HG03460 (cell line): ENCODE results near the gene GALNTL6.

Source experiments
- ATAC-seq: cut with Tn5 transposase; IDR thresholded peaks from one replicate; pipeline ENCODE4 v1.9.1; 2021; ENCODE audit not compliant: unreplicated experiment

The GALNTL6 gene

DNA sequence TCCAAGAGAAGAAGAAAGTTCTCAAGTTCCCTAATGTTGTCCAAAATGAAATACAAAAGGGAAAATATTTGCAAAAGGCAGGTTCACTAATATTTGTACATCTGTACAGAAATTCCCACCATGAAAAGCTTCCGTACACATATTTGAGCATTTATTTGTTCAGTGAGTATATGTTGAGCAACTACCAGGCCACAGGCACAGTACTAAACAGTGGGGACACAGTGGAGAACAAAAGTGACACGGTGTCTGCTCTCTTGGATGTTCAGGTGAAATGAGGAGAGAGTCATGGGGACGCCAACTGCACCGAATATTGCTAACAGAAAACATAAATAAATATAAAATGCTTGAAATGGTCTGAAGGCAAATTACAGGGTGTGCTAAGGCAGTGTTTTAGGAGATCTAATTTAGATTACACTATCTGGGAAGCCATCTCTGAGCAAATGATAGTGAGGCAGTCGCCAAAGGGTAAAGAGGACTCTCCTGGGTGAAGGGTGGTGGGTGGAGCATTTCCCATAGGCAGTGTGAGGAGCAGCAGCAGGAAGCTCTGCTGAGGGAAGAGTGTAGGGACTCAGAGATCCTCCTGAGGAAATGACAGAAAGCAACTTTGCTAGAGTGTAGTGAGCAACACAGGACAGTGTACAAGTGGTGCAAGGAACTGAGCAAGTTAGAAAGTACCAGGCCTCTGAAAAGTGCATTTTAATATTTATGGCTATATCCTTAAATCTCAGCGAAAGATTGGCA is 375.2 kb downstream of the GALNTL6 start:
- ATAC-seq = no peak

DNA sequence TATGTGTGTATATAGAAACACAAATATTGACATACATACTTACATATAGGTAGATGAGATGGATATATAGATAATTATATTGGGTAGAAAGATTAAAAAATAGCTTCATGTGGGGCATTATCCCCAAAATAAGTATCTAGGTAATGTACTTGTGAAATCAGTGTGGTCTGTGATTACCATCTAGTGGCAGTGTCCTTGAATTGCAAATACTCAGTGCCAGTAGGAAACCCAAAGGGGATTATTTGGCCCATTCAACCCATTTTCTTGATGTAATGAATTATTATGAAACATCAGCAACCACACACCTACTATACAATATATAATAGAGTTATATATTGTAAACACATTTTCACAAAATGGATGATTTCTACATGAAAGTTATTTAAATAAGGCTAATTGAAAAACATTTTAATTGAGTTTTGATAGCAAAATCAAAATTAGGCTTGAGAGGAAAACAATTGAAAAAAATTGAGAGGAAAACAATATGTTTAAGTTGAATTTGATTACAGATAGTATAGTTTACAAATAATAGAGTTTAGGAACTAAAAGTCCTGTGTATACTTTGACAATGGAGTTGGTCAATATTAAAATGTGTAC is 389.4 kb downstream of the GALNTL6 start:
- ATAC-seq = peak; percentile 55

DNA sequence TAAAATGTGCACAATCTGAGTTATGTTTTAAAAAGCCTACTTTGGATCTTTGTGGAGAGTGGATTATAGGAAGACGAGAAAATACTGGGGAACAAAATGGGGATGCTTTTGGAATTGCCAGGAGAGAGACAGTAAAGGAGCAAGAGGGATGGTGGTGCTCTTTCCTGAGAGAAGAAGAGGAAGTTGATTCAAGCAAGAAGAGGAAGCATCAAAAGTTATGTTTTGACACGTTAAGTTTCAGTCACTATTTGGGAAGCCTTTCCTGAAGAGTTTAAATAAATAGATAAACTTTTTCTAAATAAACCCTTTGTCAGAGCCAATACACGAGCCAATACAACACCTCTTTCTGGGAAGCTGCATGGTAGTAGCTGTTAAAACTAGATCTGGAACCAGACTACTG is 394.1 kb downstream of the GALNTL6 start:
- no peak for ATAC-seq

DNA sequence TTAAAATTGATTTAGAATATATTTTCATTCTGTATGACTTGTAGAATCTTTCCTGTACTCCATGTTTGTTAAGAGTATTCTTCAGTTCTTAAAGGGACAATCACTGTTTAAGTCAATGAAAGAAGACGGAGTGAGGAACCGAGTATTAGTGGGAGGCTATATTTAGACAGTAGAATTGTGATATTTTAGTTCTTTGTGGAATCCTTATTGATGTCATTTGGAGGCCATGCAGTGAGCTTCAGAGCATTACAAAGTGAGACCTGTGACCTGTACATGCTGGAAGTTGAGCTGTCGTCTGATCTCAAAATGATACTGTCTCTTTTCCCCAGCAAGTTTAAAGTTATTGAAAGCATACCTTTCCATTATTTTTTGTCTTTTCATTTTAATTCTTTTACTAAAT is 394.7 kb downstream of the GALNTL6 start:
- ATAC-seq = no peak

DNA sequence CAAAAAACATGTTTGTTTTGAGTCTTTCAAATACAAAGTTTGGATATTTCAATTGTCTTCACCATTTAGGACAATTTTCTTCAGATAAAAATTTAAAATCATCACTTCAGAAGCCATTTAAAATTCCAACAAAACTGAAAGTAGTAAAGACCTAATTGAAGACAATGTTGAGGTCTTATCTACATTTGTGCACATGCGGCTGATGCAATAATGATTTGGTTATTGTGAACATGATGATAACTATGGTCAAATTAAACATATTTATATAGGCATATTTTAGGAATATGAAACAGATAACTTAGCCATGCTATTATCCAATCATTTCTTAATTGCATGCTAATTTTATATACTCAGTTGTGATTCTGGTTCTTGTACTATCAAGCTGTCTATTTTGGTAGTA is 407.5 kb downstream of the GALNTL6 start:
- no peak for ATAC-seq

DNA sequence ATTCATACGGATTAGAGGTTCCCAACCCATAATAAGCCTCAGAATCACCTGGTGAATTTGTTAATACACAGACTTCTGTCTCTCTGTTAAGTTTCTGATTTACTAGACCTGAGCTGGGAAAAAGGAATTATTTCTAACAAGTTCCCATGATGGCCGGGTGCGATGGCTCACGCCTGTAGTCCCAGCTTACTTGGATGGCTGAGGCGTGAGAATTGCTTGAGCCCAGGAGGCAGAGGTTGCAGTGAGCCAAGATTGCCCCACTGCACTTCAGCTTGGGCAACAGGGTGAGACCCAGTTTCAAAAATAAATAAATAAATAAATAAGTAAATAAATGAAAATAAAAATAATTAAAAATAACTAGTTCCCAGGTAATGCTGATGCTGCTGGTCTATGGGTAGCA is 412.3 kb downstream of the GALNTL6 start:
- ATAC-seq = no peak

DNA sequence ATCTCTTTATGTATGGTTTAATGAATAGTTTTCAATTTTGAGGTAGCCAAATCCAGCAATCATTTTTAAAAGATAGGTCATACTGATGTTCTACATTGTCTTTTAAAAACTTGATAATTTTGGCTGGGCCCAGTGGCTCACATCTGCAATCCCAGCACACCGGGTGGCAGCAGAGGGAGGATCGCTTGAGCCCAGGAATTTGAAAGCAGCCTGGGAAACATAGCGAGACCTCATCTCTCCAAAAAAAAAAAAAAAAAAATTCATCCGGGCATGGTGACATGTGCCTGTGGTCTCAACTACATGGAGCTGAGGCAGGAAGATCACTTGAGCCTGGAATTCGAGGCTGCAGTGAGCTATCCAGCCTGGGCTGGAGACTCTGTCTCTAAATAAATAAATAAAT is 419.8 kb downstream of the GALNTL6 start:
- no peak for ATAC-seq

- ATAC-seq = no peak
These were observed 430.3 kb downstream of the GALNTL6 start for GRCh38 chr4:172243551-172243950.

GRCh38 chr4:172245516-172245915 is 432.3 kb downstream of the GALNTL6 start:
- ATAC-seq = no peak

GRCh38 chr4:172253409-172253808 is 440.2 kb downstream of the GALNTL6 start:
- ATAC-seq = no peak

GRCh38 chr4:172256820-172257219 is 443.6 kb downstream of the GALNTL6 start:
- ATAC-seq = no peak

DNA sequence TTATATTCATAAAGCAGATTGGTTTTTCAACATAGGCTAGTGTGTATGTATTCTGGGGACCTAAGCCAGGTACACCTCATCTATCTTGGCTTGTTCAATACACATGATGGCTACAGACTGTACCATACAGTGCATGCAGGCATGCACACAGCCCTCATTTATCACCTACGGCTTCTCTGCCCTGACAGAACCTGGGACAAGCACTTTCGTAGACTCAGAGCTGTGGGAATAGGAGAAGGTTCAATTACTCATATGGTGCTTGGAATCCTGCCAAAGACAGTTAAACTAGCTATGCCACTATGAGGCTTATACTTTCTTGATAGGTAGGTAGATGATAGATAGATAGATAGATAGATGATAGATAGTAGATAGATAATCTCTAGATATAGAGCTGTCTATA is 457.2 kb downstream of the GALNTL6 start:
- no peak for ATAC-seq

- no peak for ATAC-seq
These were observed 473.9 kb downstream of the GALNTL6 start for GRCh38 chr4:172287117-172287516.

GRCh38 chr4:172305698-172306097 is 492.5 kb downstream of the GALNTL6 start:
- ATAC-seq = no peak

DNA sequence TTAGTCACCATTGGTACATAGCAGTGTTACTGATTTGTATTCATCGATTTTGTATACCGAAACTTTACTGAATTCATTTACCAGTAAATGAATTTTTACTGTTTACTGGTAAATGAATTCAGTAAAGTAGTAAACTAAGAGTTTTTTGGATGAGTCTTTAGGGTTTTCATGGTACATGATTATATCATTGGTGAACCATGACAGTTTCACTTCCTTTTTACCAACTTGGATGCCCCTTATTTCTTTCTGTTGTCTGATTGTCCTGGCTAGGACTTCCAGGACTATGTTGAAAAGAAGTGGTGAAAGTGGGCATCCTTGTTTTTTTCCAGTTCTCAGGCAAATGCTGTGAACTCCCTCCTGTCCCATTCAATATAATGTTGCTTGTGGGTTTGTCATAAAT is 494.9 kb downstream of the GALNTL6 start:
- no peak for ATAC-seq

DNA sequence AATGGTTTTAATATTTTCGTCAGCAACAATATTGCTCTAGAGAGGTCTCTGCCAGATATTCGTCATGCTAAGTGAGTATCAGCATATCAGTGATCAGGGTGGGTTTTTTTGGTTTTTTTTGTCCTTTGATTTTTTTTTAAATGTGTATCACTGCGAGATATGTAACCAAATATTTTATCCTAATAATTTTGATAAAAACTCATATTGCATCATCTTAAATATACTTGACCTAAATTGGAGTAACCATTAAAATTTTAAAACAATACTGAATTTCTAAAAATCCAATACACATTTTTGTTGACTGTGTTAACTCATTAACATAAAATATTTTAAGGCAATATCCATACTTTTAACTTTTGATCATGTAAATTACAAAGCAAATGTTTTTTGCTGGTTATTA is 498.5 kb downstream of the GALNTL6 start:
- ATAC-seq = no peak

- ATAC-seq = no peak
These were observed 510.1 kb downstream of the GALNTL6 start for GRCh38 chr4:172323288-172323687.

DNA sequence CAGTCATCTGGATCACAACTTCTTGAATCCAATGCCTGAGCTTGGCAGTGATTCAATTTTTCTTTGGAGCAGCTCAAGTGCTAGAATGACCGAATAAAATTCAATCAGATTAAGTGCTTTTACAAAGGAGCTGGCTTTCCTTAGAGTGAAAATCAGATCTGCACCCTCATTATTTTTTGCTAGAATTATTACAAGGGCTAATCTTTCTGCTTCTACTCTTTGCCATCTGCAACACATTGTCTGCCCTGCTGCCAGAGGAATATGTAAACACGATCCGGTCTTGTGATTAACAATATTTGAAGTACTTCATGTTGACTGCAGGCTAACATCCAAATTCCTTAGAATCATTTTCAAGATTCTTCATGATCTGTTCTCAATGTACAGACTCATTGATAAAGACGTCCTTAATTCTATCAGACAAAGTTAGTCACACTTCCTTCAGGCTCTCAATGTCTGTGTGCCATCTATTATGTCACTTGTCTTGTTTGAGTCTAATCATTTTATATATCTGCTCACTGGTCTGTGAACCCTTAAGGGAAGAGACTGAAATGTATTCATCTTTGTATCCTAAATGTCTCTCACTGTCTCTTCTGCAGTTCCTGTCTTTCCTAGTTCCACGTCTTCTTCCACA is 531.2 kb downstream of the GALNTL6 start:
- ATAC-seq = no peak

DNA sequence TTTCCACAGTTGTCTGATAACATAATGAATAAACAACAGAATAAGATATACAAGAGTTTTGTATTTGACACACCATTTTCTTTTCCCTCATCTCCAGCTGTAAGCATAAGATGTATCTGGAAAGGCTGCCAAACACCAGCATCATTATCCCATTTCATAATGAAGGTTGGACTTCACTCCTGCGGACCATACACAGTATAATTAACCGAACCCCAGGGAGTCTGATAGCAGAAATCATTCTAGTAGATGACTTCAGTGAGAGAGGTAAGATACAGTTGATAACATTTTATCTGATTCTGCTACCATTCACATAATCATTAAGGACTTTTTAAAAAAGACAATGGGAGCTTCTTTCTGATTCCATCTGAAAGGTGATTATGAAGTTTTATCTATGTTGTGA is 535.2 kb downstream of the GALNTL6 start:
- ATAC-seq = no peak

GRCh38 chr4:172352356-172352755 is 539.2 kb downstream of the GALNTL6 start:
- ATAC-seq = no peak

GRCh38 chr4:172356016-172356415 is 542.8 kb downstream of the GALNTL6 start:
- no peak for ATAC-seq

- ATAC-seq = no peak
These were observed 543.9 kb downstream of the GALNTL6 start for GRCh38 chr4:172357006-172357540.
